GM10248 (cell line): Measurements from ENCODE around the gene DLK1.

Experiments used
- CTCF ChIA-PET: fragments of 300-600 bp; sonication (Branson Sonifier 250); formaldehyde crosslinking; extraction: SDS; loops from one replicate; lab custom pipeline; 2021; ENCODE audit warnings: antibody characterized with exemption; lab: Yijun Ruan, JAX
- POLR2A ChIA-PET: fragments of 350-650 bp; sonication (Branson Sonifier 250); formaldehyde crosslinking; extraction: SDS; loops from one replicate; lab custom pipeline; 2020; ENCODE audit warnings: antibody characterized with exemption; lab: Yijun Ruan, JAX
- DNase-seq: peaks from one replicate; pipeline ENCODE4 v3.0.0; 2012; ENCODE audit errors: extremely low spot score
- TF ChIP-seq, protein P1 (sequence below): IDR thresholded peaks from 2 replicates; pipeline ENCODE4 v1.5.1; 2012; ENCODE audit warnings: mild to moderate bottlenecking, low read depth; ENCODE audit errors: extremely low read depth, missing control alignments, control extremely low read depth

Gene DLK1

DNA sequence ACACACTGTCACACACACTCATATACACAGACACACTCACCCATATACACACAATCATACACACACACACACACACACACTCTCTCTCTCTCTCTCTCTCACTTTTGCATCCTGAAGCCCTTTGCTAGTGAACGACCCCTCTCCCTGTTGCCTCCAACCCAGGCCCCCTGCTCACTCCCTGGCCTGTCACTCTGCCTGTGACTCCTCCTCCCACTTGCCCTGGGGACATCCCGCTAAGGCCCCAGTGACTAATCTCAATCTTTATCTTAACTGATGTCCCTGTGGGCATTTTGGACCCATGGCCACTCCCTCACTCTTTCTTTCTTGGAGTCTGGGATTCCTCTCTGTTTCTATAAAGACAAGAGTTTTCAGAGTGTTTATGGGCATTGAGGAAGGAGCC, 10.9 kb upstream of the DLK1 start:
- POLR2A ChIA-PET: no interaction called here
- CTCF ChIA-PET: no interaction called here
- TF ChIP-seq, protein P1, sequence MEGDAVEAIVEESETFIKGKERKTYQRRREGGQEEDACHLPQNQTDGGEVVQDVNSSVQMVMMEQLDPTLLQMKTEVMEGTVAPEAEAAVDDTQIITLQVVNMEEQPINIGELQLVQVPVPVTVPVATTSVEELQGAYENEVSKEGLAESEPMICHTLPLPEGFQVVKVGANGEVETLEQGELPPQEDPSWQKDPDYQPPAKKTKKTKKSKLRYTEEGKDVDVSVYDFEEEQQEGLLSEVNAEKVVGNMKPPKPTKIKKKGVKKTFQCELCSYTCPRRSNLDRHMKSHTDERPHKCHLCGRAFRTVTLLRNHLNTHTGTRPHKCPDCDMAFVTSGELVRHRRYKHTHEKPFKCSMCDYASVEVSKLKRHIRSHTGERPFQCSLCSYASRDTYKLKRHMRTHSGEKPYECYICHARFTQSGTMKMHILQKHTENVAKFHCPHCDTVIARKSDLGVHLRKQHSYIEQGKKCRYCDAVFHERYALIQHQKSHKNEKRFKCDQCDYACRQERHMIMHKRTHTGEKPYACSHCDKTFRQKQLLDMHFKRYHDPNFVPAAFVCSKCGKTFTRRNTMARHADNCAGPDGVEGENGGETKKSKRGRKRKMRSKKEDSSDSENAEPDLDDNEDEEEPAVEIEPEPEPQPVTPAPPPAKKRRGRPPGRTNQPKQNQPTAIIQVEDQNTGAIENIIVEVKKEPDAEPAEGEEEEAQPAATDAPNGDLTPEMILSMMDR: no peak
- DNase-seq: no peak

DNA sequence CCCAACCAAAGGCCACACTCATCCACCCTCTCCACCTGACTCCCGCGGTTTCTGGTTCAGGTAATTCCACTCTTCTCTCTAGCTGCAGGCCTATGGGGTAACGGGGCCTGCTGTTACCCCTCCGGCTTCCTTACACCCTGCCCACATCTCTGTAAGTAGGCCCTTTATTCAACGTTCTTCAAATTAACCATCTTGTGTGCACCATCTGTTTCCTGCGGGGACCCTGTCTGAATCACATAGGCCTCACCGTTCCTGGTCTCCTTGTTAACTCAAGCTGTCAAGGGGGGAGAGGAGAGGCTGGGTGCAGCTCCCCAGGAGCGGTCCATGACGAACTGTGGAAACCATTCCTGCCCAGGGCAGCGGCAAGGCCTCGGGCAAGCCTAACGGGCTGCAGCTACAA, 9.3 kb upstream of the DLK1 start:
- DNase-seq: no peak
- POLR2A ChIA-PET: no interaction called here
- CTCF ChIA-PET: interaction anchor here (1.0 to 1.5 kb wide), 2 partner anchors 16 to 188 kb away, joined by 3 read pairs; no protein-coding TSS in a partner anchor
- TF ChIP-seq, protein P1: no peak

DNA sequence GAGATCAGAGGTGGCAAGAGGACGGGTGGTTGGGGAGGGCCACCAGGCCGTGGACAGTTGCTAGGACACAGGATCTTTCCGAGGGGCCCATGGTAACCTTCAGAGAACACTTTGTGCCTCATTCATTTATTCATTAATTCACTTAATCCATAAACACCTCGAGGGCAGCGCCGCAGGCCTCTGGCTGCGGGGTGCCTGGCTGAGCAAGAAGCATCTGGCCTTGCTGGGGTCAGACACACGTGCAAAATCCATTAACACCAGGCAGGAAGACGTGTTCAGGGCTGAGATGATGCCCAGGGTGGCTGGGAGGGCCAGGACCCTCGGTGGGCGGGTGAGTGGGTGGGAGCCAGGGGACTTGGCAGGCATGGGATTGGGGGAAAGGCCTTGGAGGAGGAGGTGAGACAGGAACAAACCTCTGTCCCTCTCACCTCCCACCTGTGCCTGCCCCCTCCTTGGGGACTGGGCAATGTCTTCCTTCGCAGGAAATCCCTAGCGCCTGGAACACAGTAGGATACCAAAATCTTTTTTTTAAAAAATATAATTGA, 6.6 kb upstream of the DLK1 start:
- CTCF ChIA-PET: no interaction called here
- TF ChIP-seq, protein P1: no peak
- DNase-seq: no peak
- POLR2A ChIA-PET: no interaction called here

DNA sequence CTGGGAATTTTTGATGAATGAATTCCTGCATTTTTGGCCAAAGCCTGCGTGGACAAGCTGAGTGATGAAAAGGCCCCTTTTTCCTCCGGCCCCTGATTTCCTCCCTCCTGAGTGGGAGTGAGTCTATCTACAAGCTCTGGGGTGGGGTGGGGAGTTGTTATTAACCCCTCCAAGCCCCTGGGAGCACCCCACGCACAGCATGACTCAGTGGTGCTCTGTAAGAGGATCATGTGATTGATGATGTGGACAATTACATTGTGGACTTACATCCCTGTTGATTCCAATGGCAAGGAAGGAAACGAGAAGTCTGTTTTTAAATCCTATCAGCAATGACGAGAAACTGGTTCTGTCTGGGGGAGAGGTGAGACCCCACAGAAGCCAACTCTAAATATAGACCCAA, 5.1 kb upstream of the DLK1 start:
- no peak for DNase-seq
- ChIA-PET POLR2A (interaction anchor here (0.6 kb wide), 1 partner anchor 52 kb away, joined by 3 read pairs; no protein-coding TSS in a partner anchor), CTCF (no interaction called here)
- TF ChIP-seq, protein P1: no peak

DNA sequence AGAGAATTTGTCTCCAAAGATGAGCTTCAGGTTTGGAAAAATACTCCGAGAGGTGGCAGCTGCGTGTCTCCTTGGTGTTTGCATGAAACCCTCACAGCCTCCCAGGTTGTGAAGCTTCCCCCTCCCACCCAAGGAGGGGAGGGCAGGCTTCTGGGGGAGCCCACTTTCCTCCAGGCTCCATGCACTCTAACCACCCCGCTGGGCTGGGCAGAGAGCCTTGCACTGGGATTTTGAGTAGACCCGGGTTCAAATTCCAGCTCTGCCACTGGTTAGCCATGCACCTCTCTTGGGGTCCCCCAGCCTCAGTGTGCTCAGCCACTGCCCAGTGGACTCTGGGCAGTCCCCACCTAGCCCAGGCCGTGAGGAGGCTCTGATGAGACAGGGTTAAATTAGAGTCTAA, 4.3 kb upstream of the DLK1 start:
- DNase-seq: no peak
- TF ChIP-seq, protein P1: no peak
- CTCF ChIA-PET: no interaction called here
- POLR2A ChIA-PET: no interaction called here

DNA sequence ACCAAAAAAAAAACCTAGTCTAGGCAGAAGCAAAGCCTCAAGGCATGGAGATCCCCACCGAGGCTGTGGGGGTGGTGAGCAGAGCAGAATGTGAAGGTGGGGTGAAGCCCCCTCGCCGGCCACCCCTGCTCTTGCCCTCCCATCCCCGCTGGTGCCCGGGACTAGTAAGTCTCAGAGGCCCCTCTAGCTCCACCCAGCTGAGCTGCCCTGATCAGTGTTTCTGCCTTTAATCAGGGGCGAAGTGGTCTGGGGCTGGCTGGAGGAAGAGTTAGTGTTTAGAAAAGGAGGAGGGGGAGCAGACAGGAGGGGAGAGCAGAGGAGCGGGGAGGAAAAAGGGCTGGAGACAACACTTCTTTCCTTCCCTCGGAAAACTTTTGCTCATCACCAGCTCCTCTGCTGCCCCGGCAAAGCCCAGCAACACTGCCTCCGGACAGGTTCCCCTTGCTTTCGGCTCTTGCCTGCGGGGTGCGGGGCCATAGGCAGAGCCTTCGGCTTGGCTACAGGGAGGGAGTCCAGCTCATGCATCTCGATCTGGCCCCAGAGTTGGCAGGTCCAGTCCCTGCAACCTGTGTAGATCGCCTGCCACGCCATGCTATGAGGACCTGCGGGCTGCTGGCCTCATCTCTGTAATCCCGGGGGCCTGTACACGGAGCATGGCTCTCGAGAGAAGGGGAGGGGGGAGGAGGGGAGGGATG, 3.4 kb upstream of the DLK1 start:
- ChIA-PET CTCF (no interaction called here), POLR2A (no interaction called here)
- DNase-seq: no peak
- TF ChIP-seq, protein P1: no peak
